SU-DHL-6 (cell line): ENCODE measurements around the gene GMDS.

ENCODE experiments used
- H2AFZ ChIP-seq: fragments of 200-600 bp; sonication (generic); 2 replicates; pipeline ENCODE4 v1.6.1; 2014; ENCODE audit warnings: low read depth, mild to moderate bottlenecking, moderate library complexity, mixed read lengths, antibody characterized with exemption, low read length; ENCODE audit not compliant: severe bottlenecking
- H3F3A ChIP-seq: fragments of 200-600 bp; shearing (Covaris generic); 2 replicates; pipeline ENCODE4 v1.6.0; 2016; ENCODE audit warnings: antibody characterized with exemption, mild to moderate bottlenecking; ENCODE audit not compliant: insufficient read depth
- H3K27ac ChIP-seq: fragments of 200-600 bp; sonication (generic); 2 replicates; pipeline ENCODE4 v1.5.1; 2016; ENCODE audit warnings: low read depth, mild to moderate bottlenecking, low read length, moderate library complexity, mixed read lengths
- H3K27me3 ChIP-seq: fragments of 200-600 bp; sonication (generic), shearing (Covaris generic); 2 replicates; pipeline ENCODE4 v1.6.0; 2014; ENCODE audit warnings: mild to moderate bottlenecking, low read length
- H3K36me3 ChIP-seq: fragments of 200-600 bp; sonication (generic); 2 replicates; pipeline ENCODE4 v1.6.1; 2014; ENCODE audit warnings: mild to moderate bottlenecking, low read length, mixed read lengths
- H3K4me2 ChIP-seq: fragments of 300-600, 200-600 bp; shearing (Covaris generic), sonication (generic); 2 replicates; pipeline ENCODE4 v1.6.0; 2014; ENCODE audit warnings: low read length, low read depth, mild to moderate bottlenecking; ENCODE audit not compliant: poor library complexity, severe bottlenecking
- H3K4me3 ChIP-seq: fragments of 200-600 bp; sonication (generic); 2 replicates; pipeline ENCODE4 v1.5.1; 2014; ENCODE audit warnings: antibody characterized with exemption, low read length, mild to moderate bottlenecking, mixed read lengths; ENCODE audit not compliant: insufficient read depth, poor library complexity, severe bottlenecking
- H3K79me2 ChIP-seq: fragments of 200-600 bp; sonication (generic); 2 replicates; pipeline ENCODE4 v1.6.1; 2014; ENCODE audit warnings: mild to moderate bottlenecking, low read length, moderate library complexity; ENCODE audit not compliant: insufficient read depth
- H3K9ac ChIP-seq: fragments of 200-600 bp; sonication (generic); 2 replicates; pipeline ENCODE4 v1.7.0; 2014; ENCODE audit warnings: mild to moderate bottlenecking, low read length
- H3K9me2 ChIP-seq: fragments of 200-600 bp; sonication (generic); replicated peaks from 2 replicates; pipeline ENCODE4 v1.6.1; 2014; ENCODE audit warnings: low read length; ENCODE audit not compliant: insufficient read depth
- H3K9me3 ChIP-seq: fragments of 200-600 bp; sonication (generic); 2 replicates; pipeline ENCODE4 v1.6.1; 2014; ENCODE audit warnings: low read length, mixed read lengths; ENCODE audit not compliant: insufficient read depth
- H4K20me1 ChIP-seq: fragments of 200-600 bp; sonication (generic); 2 replicates; pipeline ENCODE4 v1.6.1; 2014; ENCODE audit warnings: low read depth, mild to moderate bottlenecking, antibody characterized with exemption, low read length, moderate library complexity, mixed read lengths
- CTCF ChIP-seq: fragments of 200-600 bp; sonication (generic); IDR thresholded peaks from one replicate; pipeline ENCODE4 v1.5.1; 2017; ENCODE audit warnings: antibody characterized with exemption, mild to moderate bottlenecking, low read length, moderate library complexity; ENCODE audit not compliant: insufficient read depth, poor library complexity, severe bottlenecking
- EZH2phosphoT487 ChIP-seq: fragments of 200-600 bp; sonication (generic), shearing (Covaris generic); conservative IDR thresholded peaks from 2 replicates; pipeline ENCODE4 v1.6.1; 2018; ENCODE audit warnings: mild to moderate bottlenecking, antibody characterized with exemption, low read length, moderate library complexity, mixed read lengths

The GMDS gene

GRCh38 chr6:2054516-2055067 is 190.8 kb downstream of the GMDS start:
- Histone ChIP-seq H4K20me1 (0 out of 2 replicates have a peak, but pooled peaks cover 8% of the 10 kb centered on the region), H3K9me2 (no peaks in the 10 kb centered on the region), H3K9me3 (no peaks in the 10 kb centered on the region), H3F3A (no peaks in the 10 kb centered on the region), H2AFZ (no peak overlapping the region), H3K79me2 (no peaks in the 10 kb centered on the region), H3K4me3 (no peak overlapping the region), H3K9ac (no peak overlapping the region), H3K36me3 (no peaks in the 10 kb centered on the region; the same call in 1 of the 2 replicates), H3K4me2 (no peak overlapping the region), H3K27ac (no peak overlapping the region), H3K27me3 (no peaks in the 10 kb centered on the region)
- no peak for TF ChIP-seq EZH2phosphoT487
- TF ChIP-seq CTCF: no peak

- no peak overlapping the region for H3K4me2 ChIP-seq
- no peak overlapping the region for H2AFZ ChIP-seq
- H3K9ac ChIP-seq: no peak overlapping the region
- H4K20me1 ChIP-seq: 0 out of 2 replicates have a peak, but pooled peaks cover 8% of the 10 kb centered on the region
- H3K9me2 ChIP-seq: no peaks in the 10 kb centered on the region
- H3K9me3 ChIP-seq: no peaks in the 10 kb centered on the region
- no peak overlapping the region for H3K27ac ChIP-seq
- no peaks in the 10 kb centered on the region for H3F3A ChIP-seq
- no peak for TF ChIP-seq EZH2phosphoT487
- no peak for TF ChIP-seq CTCF
- no peaks in the 10 kb centered on the region for H3K79me2 ChIP-seq
- H3K36me3 ChIP-seq: no peaks in the 10 kb centered on the region; the same call in 1 of the 2 replicates
- H3K27me3 ChIP-seq: no peaks in the 10 kb centered on the region
- no peak overlapping the region for H3K4me3 ChIP-seq
Observed at GRCh38 chr6:2053691-2054090, 191.7 kb downstream of the GMDS start.

- Histone ChIP-seq H2AFZ (no peak overlapping the region), H3K4me2 (no peak overlapping the region), H3K79me2 (no peaks in the 10 kb centered on the region), H3K4me3 (no peak overlapping the region), H3K9ac (no peak overlapping the region), H3K9me2 (no peaks in the 10 kb centered on the region), H3K27ac (no peak overlapping the region), H4K20me1 (no peaks in the 10 kb centered on the region; the same call in 1 of the 2 replicates), H3F3A (no peaks in the 10 kb centered on the region), H3K9me3 (no peaks in the 10 kb centered on the region), H3K36me3 (no peaks in the 10 kb centered on the region), H3K27me3 (no peaks in the 10 kb centered on the region)
- TF ChIP-seq CTCF (no peak), EZH2phosphoT487 (no peak)
Observed at GRCh38 chr6:2047855-2048254, 197.6 kb downstream of the GMDS start.
